Measurements from ENCODE around the gene MOSMO. TPM values are rescaled to one million over a fixed set of nuclear protein-coding genes. Genes with fewer than 3 reads are reported as not detected.

MOSMO gene
- total and polyA plus RNA-seq, 10 donors: 9.5 to 35.7 (median 16.8) TPM

- Histone ChIP-seq H3K27me3 (replicated peaks in 1 of 7) (peaks cover 0 to 23% (median 0%) of the 10 kb centered on the region in 7 donors), H3K4me1 (no peaks in the 10 kb centered on the region), H3K36me3 (no peaks in the 10 kb centered on the region), H3K9me3 (no peaks in the 10 kb centered on the region), H3K4me3 (no peak overlapping the region), H3K27ac (no peak overlapping the region)
- 85 to 94% (median 91%) methylated on average over 3 of the region's 3 CpGs for WGBS, 5 donors
- TF ChIP-seq CTCF (IDR thresholded peaks at IDR 0.05 in 8 of 11, conservative IDR thresholded peaks at IDR 0.05 in 3 of 11) (no peak), POLR2AphosphoS5 (IDR thresholded peaks at IDR 0.05) (no peak), POLR2A (IDR thresholded peaks at IDR 0.05) (no peak)
- no peak for DNase-seq
- intact Hi-C loops (cut with DNase I; ENCODE audit: low total_unique reads): no loop called here
Measured at GRCh38 chr16:22093331-22093730, 85.4 kb downstream of the MOSMO start.

DNA sequence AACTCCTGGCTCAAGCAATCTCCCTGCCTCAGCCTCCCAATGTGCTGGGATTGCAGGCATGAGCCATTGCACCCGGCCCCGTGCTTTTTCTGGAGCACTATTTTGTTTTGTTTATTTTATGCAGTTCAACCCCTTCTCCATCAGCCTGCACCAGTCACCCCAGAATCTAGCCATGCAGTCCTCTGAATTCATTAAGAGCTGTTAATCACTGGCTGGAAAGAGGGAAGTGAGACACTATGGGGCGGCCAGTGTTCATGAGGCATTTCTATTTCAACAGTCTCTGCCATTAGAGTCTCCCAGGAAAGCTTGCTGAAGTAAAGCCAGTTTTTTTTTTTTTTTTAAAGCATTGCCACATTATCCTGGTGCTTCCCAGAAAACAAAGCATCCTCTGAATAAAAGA, 86.1 kb downstream of the MOSMO start:
- 69 to 79% (median 72%) methylated on average over 3 of the region's 3 CpGs for WGBS, 5 donors
- Histone ChIP-seq H3K27me3 (replicated peaks in 1 of 7) (peaks cover 0 to 23% (median 0%) of the 10 kb centered on the region in 7 donors), H3K4me1 (peaks cover 0 to 4% (median 0%) of the 10 kb centered on the region in 6 donors), H3K36me3 (no peaks in the 10 kb centered on the region), H3K9me3 (no peaks in the 10 kb centered on the region), H3K4me3 (no peak overlapping the region), H3K27ac (no peak overlapping the region)
- TF ChIP-seq POLR2A (IDR thresholded peaks at IDR 0.05) (no peak), CTCF (IDR thresholded peaks at IDR 0.05 in 8 of 11, conservative IDR thresholded peaks at IDR 0.05 in 3 of 11) (no peak), POLR2AphosphoS5 (IDR thresholded peaks at IDR 0.05) (no peak)
- no peak for DNase-seq
- intact Hi-C loops (cut with DNase I; ENCODE audit: low total_unique reads): no loop called here

DNA sequence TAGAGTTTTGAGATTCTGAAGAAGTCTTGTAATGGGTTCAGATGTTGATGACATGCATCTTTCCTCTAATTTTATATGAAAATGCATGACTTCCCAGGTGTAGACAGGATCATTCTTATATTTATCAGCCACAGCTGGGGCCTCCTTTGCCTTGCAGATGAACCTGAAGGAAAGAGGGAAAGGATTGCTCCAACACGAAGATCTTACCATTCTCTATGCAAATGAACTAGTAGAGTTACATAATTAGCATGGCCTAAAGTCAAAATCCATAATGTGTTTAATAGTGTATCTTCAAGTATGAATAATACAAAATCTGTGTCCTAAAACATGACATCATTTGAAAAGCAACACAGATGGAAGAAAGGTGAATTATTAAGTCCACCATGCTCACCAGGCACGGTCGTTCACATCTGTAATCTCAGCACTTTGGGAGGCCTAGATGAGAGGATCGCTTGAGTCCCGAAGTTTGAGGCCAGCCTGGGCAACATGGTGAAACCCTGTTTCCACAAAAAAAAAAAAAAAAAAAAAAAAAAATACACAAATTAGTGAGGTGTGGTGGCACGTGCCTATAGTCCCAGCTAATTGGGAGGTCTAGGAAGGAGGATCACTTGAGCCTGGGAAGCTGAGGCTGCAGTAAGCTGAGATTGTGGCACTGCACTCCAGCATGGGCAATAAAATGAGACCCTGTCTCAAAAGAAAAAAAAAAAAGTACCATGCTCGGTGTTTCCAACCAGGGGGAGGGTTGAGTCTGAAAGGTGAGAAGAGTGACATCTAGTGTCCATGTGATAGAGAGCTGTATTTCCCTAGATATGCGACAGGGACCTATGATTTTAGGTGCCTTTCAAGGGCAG, 90.7 kb downstream of the MOSMO start:
- peaks cover 0 to 23% (median 0%) of the 10 kb centered on the region in 7 donors for H3K27me3 ChIP-seq (replicated peaks in 1 of 7)
- H3K4me3 ChIP-seq: no peak overlapping the region
- H3K4me1 ChIP-seq: peaks cover 0 to 6% (median 0%) of the 10 kb centered on the region in 6 donors
- H3K9me3 ChIP-seq: no peaks in the 10 kb centered on the region
- DNase-seq: no peak
- TF ChIP-seq POLR2AphosphoS5 (IDR thresholded peaks at IDR 0.05) (no peak), POLR2A (IDR thresholded peaks at IDR 0.05) (no peak), CTCF (IDR thresholded peaks at IDR 0.05 in 8 of 11, conservative IDR thresholded peaks at IDR 0.05 in 3 of 11) (peak in 9 of 11 experiments; percentile 18 to 58 (median 48))
- no peaks in the 10 kb centered on the region for H3K36me3 ChIP-seq
- 50 to 59% (median 53%) methylated on average over 8 of the region's 8 CpGs for WGBS, 5 donors
- H3K27ac ChIP-seq: no peak overlapping the region
- intact Hi-C loops (cut with DNase I; ENCODE audit: low total_unique reads): no loop called here

DNA sequence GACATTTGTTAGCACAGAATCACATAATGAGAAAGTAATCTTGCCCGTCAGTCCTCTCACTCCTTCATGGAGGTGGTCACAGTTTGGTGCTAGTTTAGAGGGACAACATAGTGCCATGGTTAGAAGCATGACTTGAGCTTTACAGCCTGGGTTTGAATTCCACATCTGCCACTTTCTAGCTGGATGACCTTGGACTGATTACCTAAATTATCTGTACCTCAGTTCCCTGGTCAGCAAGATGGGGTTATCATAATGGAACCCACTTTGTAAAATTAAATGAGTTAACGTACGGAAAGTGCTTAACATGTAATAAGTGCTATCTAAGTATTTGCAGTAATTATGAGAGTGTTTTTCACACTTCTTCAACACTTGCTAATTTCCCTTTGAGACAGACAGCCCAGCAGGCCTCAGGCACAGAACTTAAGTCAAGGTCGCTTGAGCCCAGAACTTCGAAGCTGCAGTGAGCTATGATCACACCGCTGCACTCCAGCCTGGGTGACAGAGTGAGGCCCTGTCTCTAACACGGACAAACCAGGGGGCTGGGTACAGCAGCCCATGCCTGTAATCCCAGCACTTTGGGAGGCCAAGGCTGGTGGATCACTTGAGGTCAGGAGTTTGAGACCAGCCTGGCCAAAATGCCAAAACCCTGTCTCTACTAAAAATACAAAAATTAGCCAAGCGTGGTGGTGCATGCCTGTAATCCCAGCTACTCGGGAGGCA, 91.5 kb downstream of the MOSMO start:
- no peak for DNase-seq
- no peak overlapping the region for H3K27ac ChIP-seq
- H3K4me1 ChIP-seq: peaks cover 0 to 6% (median 0%) of the 10 kb centered on the region in 6 donors
- peaks cover 0 to 23% (median 0%) of the 10 kb centered on the region in 7 donors for H3K27me3 ChIP-seq (replicated peaks in 1 of 7)
- H3K9me3 ChIP-seq: no peaks in the 10 kb centered on the region
- no peak for TF ChIP-seq POLR2AphosphoS5 (IDR thresholded peaks at IDR 0.05)
- TF ChIP-seq CTCF (IDR thresholded peaks at IDR 0.05 in 8 of 11, conservative IDR thresholded peaks at IDR 0.05 in 3 of 11): peak in 3 of 11 experiments; percentile 1 to 13 (median 2)
- no peak overlapping the region for H3K4me3 ChIP-seq
- intact Hi-C loops (cut with DNase I; ENCODE audit: low total_unique reads): no loop called here
- 71 to 88% (median 80%) methylated on average over 9 of the region's 9 CpGs for WGBS, 5 donors
- H3K36me3 ChIP-seq: no peaks in the 10 kb centered on the region
